Mesendoderm (in vitro differentiated cells): ENCODE measurements around the gene APOA4.

Source experiments
- DNase-seq: peaks from one replicate; pipeline ENCODE4 v3.0.0; 2013
- H2AK5ac ChIP-seq: 2 replicates; pipeline ENCODE4 v1.6.1; 2013; ENCODE audit warnings: low read length, inconsistent platforms
- H2BK120ac ChIP-seq: 2 replicates; pipeline ENCODE4 v1.6.1; 2013; ENCODE audit warnings: low read depth, mild to moderate bottlenecking, low read length, moderate library complexity, mixed read lengths
- H2BK15ac ChIP-seq: replicated peaks from 2 replicates; pipeline ENCODE4 v1.6.1; 2013; ENCODE audit warnings: low read depth, mild to moderate bottlenecking, moderate library complexity
- H2BK5ac ChIP-seq: 2 replicates; pipeline ENCODE4 v1.6.1; 2013; ENCODE audit warnings: low read length, inconsistent platforms
- H3K18ac ChIP-seq: 2 replicates; pipeline ENCODE4 v1.6.1; 2013; ENCODE audit warnings: mild to moderate bottlenecking, low read length, mixed read lengths
- H3K23ac ChIP-seq: one replicate; pipeline ENCODE4 v1.6.1; 2013; ENCODE audit warnings: low read length
- H3K27ac ChIP-seq: 2 replicates; pipeline ENCODE4 v1.5.1; 2013; ENCODE audit warnings: low read depth, mild to moderate bottlenecking, inconsistent platforms, low read length, moderate library complexity
- H3K27me3 ChIP-seq: 2 replicates; pipeline ENCODE4 v1.6.1; 2013; ENCODE audit warnings: low read length, control low read depth, mild to moderate bottlenecking, inconsistent platforms; ENCODE audit not compliant: insufficient read depth, poor library complexity
- H3K36me3 ChIP-seq: 2 replicates; pipeline ENCODE4 v1.6.1; 2013; ENCODE audit warnings: low read length, inconsistent platforms; ENCODE audit not compliant: control insufficient read depth, insufficient read depth
- H3K4ac ChIP-seq: one replicate; pipeline ENCODE4 v1.6.1; 2013; ENCODE audit warnings: low read depth, mild to moderate bottlenecking, low read length, moderate library complexity
- H3K4me1 ChIP-seq: 2 replicates; pipeline ENCODE4 v1.6.1; 2013; ENCODE audit warnings: low read depth, low read length, inconsistent platforms; ENCODE audit not compliant: control insufficient read depth
- H3K4me2 ChIP-seq: 2 replicates; pipeline ENCODE4 v1.6.1; 2013; ENCODE audit warnings: low read length
- H3K4me3 ChIP-seq: 2 replicates; pipeline ENCODE4 v1.5.1; 2013; ENCODE audit warnings: mild to moderate bottlenecking, low read length
- H3K56ac ChIP-seq: one replicate; pipeline ENCODE4 v1.6.1; 2013; ENCODE audit warnings: low read length
- H3K79me1 ChIP-seq: 2 replicates; pipeline ENCODE4 v1.6.1; 2013; ENCODE audit warnings: low read length, inconsistent platforms
- H3K79me2 ChIP-seq: 2 replicates; pipeline ENCODE4 v1.6.1; 2013; ENCODE audit warnings: mild to moderate bottlenecking, low read length; ENCODE audit not compliant: control insufficient read depth, insufficient read depth
- H3K9ac ChIP-seq: 2 replicates; pipeline ENCODE4 v1.6.1; 2013; ENCODE audit warnings: low read length, inconsistent platforms
- H4K5ac ChIP-seq: one replicate; pipeline ENCODE4 v1.6.1; 2013; ENCODE audit warnings: low read length
- H4K8ac ChIP-seq: one replicate; pipeline ENCODE4 v1.6.1; 2013; ENCODE audit warnings: low read depth, mild to moderate bottlenecking, control low read depth, low read length, moderate library complexity
- WGBS: extraction: QIAGEN DNeasy Blood & Tissue Kit; methylation state at CpG from one replicate; pipeline ENCODE4 v1.1.7; 2013; ENCODE audit warnings: low lambda C conversion rate, missing lambda C conversion rate; ENCODE audit not compliant: insufficient coverage; ENCODE audit errors: extremely low coverage; 5-methylcytosine and 5-hydroxymethylcytosine counted together

Gene APOA4

GRCh38 chr11:116867619-116868018 lies 44.5 kb upstream of the APOA4 start:
- no peak overlapping the region for H3K9ac ChIP-seq
- no peak overlapping the region for H3K4me3 ChIP-seq
- no peaks in the 10 kb centered on the region for H3K79me2 ChIP-seq
- H2BK5ac ChIP-seq, result no peak overlapping the region
- no peak overlapping the region for H3K27ac ChIP-seq
- peaks cover 3% of the 10 kb centered on the region for H3K36me3 ChIP-seq
- WGBS, result no CpG with 5 or more reads among the region's 11 CpGs
- H3K4me1 ChIP-seq, result no peaks in the 10 kb centered on the region
- H3K79me1 ChIP-seq, result no peaks in the 10 kb centered on the region
- H3K18ac ChIP-seq, result no peak overlapping the region
- H3K4me2 ChIP-seq, result no peak overlapping the region
- H3K23ac ChIP-seq, result no peak overlapping the region
- H3K56ac ChIP-seq, result no peak overlapping the region
- H4K5ac ChIP-seq, result no peak overlapping the region
- DNase-seq, result no peak
- H2BK120ac ChIP-seq, result no peak overlapping the region
- H3K27me3 ChIP-seq, result no peaks in the 10 kb centered on the region
- no peak overlapping the region for H4K8ac ChIP-seq
- H3K4ac ChIP-seq, result no peak overlapping the region
- H2AK5ac ChIP-seq, result no peak overlapping the region
- H2BK15ac ChIP-seq, result no peak overlapping the region

- no peak for DNase-seq
- no peak overlapping the region for H3K27ac ChIP-seq
- no peak overlapping the region for H4K5ac ChIP-seq
- no peak overlapping the region for H2BK15ac ChIP-seq
- H3K4ac ChIP-seq, result no peak overlapping the region
- H3K79me2 ChIP-seq, result no peaks in the 10 kb centered on the region
- no peak overlapping the region for H3K9ac ChIP-seq
- H3K4me3 ChIP-seq, result no peak overlapping the region
- no peak overlapping the region for H2BK5ac ChIP-seq
- no peak overlapping the region for H3K4me2 ChIP-seq
- H2BK120ac ChIP-seq, result no peak overlapping the region
- no CpG with 5 or more reads among the region's 6 CpGs for WGBS
- no peaks in the 10 kb centered on the region for H3K79me1 ChIP-seq
- no peak overlapping the region for H3K56ac ChIP-seq
- no peak overlapping the region for H2AK5ac ChIP-seq
- no peak overlapping the region for H3K23ac ChIP-seq
- H4K8ac ChIP-seq, result no peak overlapping the region
- H3K4me1 ChIP-seq, result no peaks in the 10 kb centered on the region
- no peak overlapping the region for H3K18ac ChIP-seq
- peaks cover 6% of the 10 kb centered on the region for H3K36me3 ChIP-seq
- H3K27me3 ChIP-seq, result no peaks in the 10 kb centered on the region
Measured at GRCh38 chr11:116866804-116867455, 43.8 kb upstream of the APOA4 start.

- H3K27ac ChIP-seq, result no peak overlapping the region
- H4K8ac ChIP-seq, result no peak overlapping the region
- H3K27me3 ChIP-seq, result no peaks in the 10 kb centered on the region
- H3K79me2 ChIP-seq, result no peaks in the 10 kb centered on the region
- H3K4me1 ChIP-seq, result no peaks in the 10 kb centered on the region
- WGBS, result no CpG with 5 or more reads among the region's 1 CpG
- no peak overlapping the region for H3K4me3 ChIP-seq
- no peak overlapping the region for H3K23ac ChIP-seq
- H3K79me1 ChIP-seq, result no peaks in the 10 kb centered on the region
- H3K4me2 ChIP-seq, result no peak overlapping the region
- DNase-seq, result no peak
- H4K5ac ChIP-seq, result no peak overlapping the region
- H3K56ac ChIP-seq, result no peak overlapping the region
- no peak overlapping the region for H2BK120ac ChIP-seq
- no peak overlapping the region for H2BK15ac ChIP-seq
- no peak overlapping the region for H3K4ac ChIP-seq
- H3K18ac ChIP-seq, result no peak overlapping the region
- H2BK5ac ChIP-seq, result no peak overlapping the region
- H3K36me3 ChIP-seq, result peaks cover 6% of the 10 kb centered on the region
- H3K9ac ChIP-seq, result no peak overlapping the region
- H2AK5ac ChIP-seq, result no peak overlapping the region
Measured at GRCh38 chr11:116865696-116866095, 42.6 kb upstream of the APOA4 start.

- Histone ChIP-seq H3K4me3 (no peak overlapping the region), H3K4me2 (no peak overlapping the region), H3K9ac (no peak overlapping the region), H3K4me1 (no peaks in the 10 kb centered on the region), H2BK120ac (no peak overlapping the region), H3K79me1 (no peaks in the 10 kb centered on the region), H2BK5ac (no peak overlapping the region), H4K5ac (no peak overlapping the region), H3K79me2 (no peaks in the 10 kb centered on the region), H3K27me3 (no peaks in the 10 kb centered on the region), H3K36me3 (peaks cover 7% of the 10 kb centered on the region), H3K4ac (no peak overlapping the region), H4K8ac (no peak overlapping the region), H3K27ac (no peak overlapping the region), H2BK15ac (no peak overlapping the region), H2AK5ac (no peak overlapping the region), H3K23ac (no peak overlapping the region), H3K56ac (no peak overlapping the region), H3K18ac (no peak overlapping the region)
- WGBS, result no CpG with 5 or more reads among the region's 5 CpGs
- DNase-seq, result no peak
Measured at GRCh38 chr11:116864531-116864930, 41.4 kb upstream of the APOA4 start.

GRCh38 chr11:116862951-116863350 lies 39.8 kb upstream of the APOA4 start:
- DNase-seq, result no peak
- Histone ChIP-seq H3K9ac (no peak overlapping the region), H3K23ac (no peak overlapping the region), H3K4me1 (no peaks in the 10 kb centered on the region), H2BK120ac (no peak overlapping the region), H3K36me3 (peaks cover 7% of the 10 kb centered on the region), H3K4me3 (no peak overlapping the region), H4K8ac (no peak overlapping the region), H3K4ac (no peak overlapping the region), H3K79me2 (no peaks in the 10 kb centered on the region), H2BK15ac (no peak overlapping the region), H3K79me1 (no peaks in the 10 kb centered on the region), H2BK5ac (no peak overlapping the region), H3K27ac (no peak overlapping the region), H3K18ac (no peak overlapping the region), H3K27me3 (no peaks in the 10 kb centered on the region), H4K5ac (no peak overlapping the region), H2AK5ac (no peak overlapping the region), H3K4me2 (no peak overlapping the region), H3K56ac (no peak overlapping the region)
- WGBS, result no CpG with 5 or more reads among the region's 3 CpGs

GRCh38 chr11:116862185-116862584 lies 39.1 kb upstream of the APOA4 start:
- no peak overlapping the region for H4K8ac ChIP-seq
- no peak overlapping the region for H3K4ac ChIP-seq
- H3K4me3 ChIP-seq, result no peak overlapping the region
- H3K23ac ChIP-seq, result no peak overlapping the region
- H3K79me2 ChIP-seq, result no peaks in the 10 kb centered on the region
- no peak overlapping the region for H2BK5ac ChIP-seq
- H2AK5ac ChIP-seq, result no peak overlapping the region
- H3K27me3 ChIP-seq, result no peaks in the 10 kb centered on the region
- H3K79me1 ChIP-seq, result no peaks in the 10 kb centered on the region
- no peak overlapping the region for H2BK15ac ChIP-seq
- H3K9ac ChIP-seq, result no peak overlapping the region
- H3K27ac ChIP-seq, result no peak overlapping the region
- H2BK120ac ChIP-seq, result no peak overlapping the region
- H3K18ac ChIP-seq, result no peak overlapping the region
- H3K4me1 ChIP-seq, result no peaks in the 10 kb centered on the region
- DNase-seq, result no peak
- no peak overlapping the region for H4K5ac ChIP-seq
- no peak overlapping the region for H3K56ac ChIP-seq
- no peak overlapping the region for H3K4me2 ChIP-seq
- WGBS, result no CpG with 5 or more reads among the region's 3 CpGs
- peaks cover 4% of the 10 kb centered on the region for H3K36me3 ChIP-seq
